ENCODE measurements around the gene RPS6KC1. TPM values are rescaled to one million over a fixed set of nuclear protein-coding genes. Genes with fewer than 3 reads are reported as not detected.

RPS6KC1 gene
- total and polyA plus RNA-seq, 9 of the 15 experiments (the other 6 are each of a cell fraction or from before 2014, with no cell fraction given) = 4.3 to 34.6 (median 20.9) TPM

DNA sequence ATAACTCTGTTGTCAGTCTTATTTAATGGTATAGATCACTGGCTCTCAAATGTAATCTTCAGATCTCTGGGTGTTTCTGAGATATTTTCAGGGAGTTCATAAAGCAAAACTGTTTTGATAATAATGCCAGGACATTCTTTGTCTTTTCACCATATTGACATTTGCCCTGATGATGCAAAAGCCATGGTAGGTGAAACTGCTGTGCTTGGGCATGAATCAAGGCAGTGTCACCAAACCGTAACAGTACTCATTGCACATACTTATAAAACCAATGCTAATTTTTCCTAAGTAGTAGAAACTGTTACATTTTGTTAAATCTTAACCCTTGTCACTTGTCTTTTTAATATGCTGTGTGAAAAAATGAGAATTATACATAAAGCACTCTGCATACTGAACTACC lies 76.0 kb downstream of the RPS6KC1 start:
- intact Hi-C loops (cut with micrococcal nuclease) = no loop called here
- peaks cover 0 to 31% of the 10 kb centered on the region in 2 experiments; a peak in 4 of 5 replicates for H3K4me1 ChIP-seq (replicated peaks in 1 of 2; ENCODE audit: control insufficient read depth in 2 of 2, insufficient read depth in 2 of 2, low read length in 2 of 2)

More for the DNA sequence above, 76.0 kb downstream of the RPS6KC1 start:
- Histone ChIP-seq H3K4me3 (no peak overlapping the region), H3K27me3 (ENCODE audit: control insufficient read depth in 2 of 2, insufficient read depth in 2 of 2, low read length in 2 of 2) (no peaks in the 10 kb centered on the region), H3K79me2 (ENCODE audit: control insufficient read depth, insufficient read depth, low read length) (peaks cover 35% of the 10 kb centered on the region), H4K20me1 (replicated peaks; ENCODE audit: control insufficient read depth, insufficient read depth, low read length) (no peaks in the 10 kb centered on the region), H3K36me3 (ENCODE audit: control insufficient read depth, insufficient read depth, low read length) (peaks cover 16% of the 10 kb centered on the region), H3K9me1 (ENCODE audit: control insufficient read depth, insufficient read depth, low read length) (no peaks in the 10 kb centered on the region), H3K9ac (ENCODE audit: insufficient read depth in 1 of 2, low read depth in 2 of 2, low read length in 2 of 2) (no peak overlapping the region), H2AFZ (ENCODE audit: low read depth, low read length) (no peak overlapping the region), H3K27ac (ENCODE audit: extremely low read depth, low read depth, low read length) (no peak overlapping the region), H3K9me3 (replicated peaks; ENCODE audit: control insufficient read depth, insufficient read depth, low read depth, low read length) (no peaks in the 10 kb centered on the region; the same call in 1 of the 2 replicates), H3K4me2 (ENCODE audit: insufficient read depth, low read length) (no peak overlapping the region)
- POLR2A ChIA-PET = interaction anchor here (0.8 kb wide), 1 partner anchor 19 kb away, joined by 4 read pairs; no protein-coding TSS in a partner anchor
- 90% methylated on average over 1 of the region's 1 CpG for WGBS (ENCODE audit: insufficient coverage, low coverage, missing lambda C conversion rate)
- FAIRE-seq (no peak), DNase-seq (ENCODE audit: extremely low read depth in 1 of 4, low spot score in 3 of 4) (no peak), ATAC-seq (no peak)
- CTCF ChIA-PET (ENCODE audit: low intra/inter-chr PET ratio) = no interaction called here
- no peak for TF ChIP-seq HSF4 (CRISPR knock-in tag; IDR thresholded peaks at IDR 0.05; ENCODE audit: borderline replicate concordance)
- TF ChIP-seq RBM34 (IDR thresholded peaks at IDR 0.05; ENCODE audit: borderline replicate concordance, insufficient read depth, low read length) = no peak
- TF ChIP-seq, protein P1, sequence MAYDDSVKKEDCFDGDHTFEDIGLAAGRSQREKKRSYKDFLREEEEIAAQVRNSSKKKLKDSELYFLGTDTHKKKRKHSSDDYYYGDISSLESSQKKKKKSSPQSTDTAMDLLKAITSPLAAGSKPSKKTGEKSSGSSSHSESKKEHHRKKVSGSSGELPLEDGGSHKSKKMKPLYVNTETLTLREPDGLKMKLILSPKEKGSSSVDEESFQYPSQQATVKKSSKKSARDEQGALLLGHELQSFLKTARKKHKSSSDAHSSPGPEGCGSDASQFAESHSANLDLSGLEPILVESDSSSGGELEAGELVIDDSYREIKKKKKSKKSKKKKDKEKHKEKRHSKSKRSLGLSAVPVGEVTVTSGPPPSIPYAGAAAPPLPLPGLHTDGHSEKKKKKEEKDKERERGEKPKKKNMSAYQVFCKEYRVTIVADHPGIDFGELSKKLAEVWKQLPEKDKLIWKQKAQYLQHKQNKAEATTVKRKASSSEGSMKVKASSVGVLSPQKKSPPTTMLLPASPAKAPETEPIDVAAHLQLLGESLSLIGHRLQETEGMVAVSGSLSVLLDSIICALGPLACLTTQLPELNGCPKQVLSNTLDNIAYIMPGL (CRISPR knock-in tag; IDR thresholded peaks at IDR 0.05) = no peak
- no peak for TF ChIP-seq ZNF311 (CRISPR knock-in tag; IDR thresholded peaks at IDR 0.05)
- in situ Hi-C loops (cut with MboI) = no loop called here
- no TSS peak for BruUV-seq (replicated peaks)

All from K562 (cell line).